PC-3 (cell line): ENCODE results near the gene DTL.

Source experiments
- EZH2 ChIP-seq: fragments of 300-600 bp; sonication (generic); IDR thresholded peaks from one replicate; pipeline ENCODE4 v1.6.1; 2017; ENCODE audit warnings: antibody characterized with exemption, mild to moderate bottlenecking, low read length; ENCODE audit not compliant: unreplicated experiment
- TF ChIP-seq, protein P1 (sequence below): fragments of 300-600 bp; sonication (generic); conservative IDR thresholded peaks from 2 replicates; pipeline ENCODE4 v1.5.1; 2017; ENCODE audit warnings: antibody characterized with exemption, low read depth, mild to moderate bottlenecking, low read length

DNA sequence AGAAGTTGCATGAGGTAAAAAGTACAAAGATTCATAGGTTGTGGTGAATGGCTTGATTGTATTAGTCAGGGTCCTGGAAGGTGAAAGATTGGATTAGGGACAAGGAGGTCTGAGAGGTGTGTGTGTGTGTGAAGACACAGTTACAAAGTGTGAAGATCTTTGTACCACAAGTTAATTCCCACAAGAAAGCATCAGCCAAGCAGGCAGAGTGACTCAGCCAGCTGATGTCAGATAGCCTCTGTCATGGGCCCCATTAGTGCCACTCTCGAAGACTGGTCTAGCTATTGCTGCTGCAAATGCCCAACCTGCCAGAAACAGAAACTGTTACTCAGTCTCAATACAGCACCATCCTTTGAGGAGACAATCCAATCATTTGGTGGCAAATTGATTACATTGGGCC is 96.5 kb downstream of the DTL start:
- TF ChIP-seq, protein P1, sequence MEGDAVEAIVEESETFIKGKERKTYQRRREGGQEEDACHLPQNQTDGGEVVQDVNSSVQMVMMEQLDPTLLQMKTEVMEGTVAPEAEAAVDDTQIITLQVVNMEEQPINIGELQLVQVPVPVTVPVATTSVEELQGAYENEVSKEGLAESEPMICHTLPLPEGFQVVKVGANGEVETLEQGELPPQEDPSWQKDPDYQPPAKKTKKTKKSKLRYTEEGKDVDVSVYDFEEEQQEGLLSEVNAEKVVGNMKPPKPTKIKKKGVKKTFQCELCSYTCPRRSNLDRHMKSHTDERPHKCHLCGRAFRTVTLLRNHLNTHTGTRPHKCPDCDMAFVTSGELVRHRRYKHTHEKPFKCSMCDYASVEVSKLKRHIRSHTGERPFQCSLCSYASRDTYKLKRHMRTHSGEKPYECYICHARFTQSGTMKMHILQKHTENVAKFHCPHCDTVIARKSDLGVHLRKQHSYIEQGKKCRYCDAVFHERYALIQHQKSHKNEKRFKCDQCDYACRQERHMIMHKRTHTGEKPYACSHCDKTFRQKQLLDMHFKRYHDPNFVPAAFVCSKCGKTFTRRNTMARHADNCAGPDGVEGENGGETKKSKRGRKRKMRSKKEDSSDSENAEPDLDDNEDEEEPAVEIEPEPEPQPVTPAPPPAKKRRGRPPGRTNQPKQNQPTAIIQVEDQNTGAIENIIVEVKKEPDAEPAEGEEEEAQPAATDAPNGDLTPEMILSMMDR = no peak
- TF ChIP-seq EZH2 = no peak
